ENCODE results near the gene TMCC3. TPM values are rescaled to one million over a fixed set of nuclear protein-coding genes. Genes with fewer than 3 reads are reported as not detected.

TMCC3 gene
- total RNA-seq, 1 experiment from 2014 or later, result 0.82 TPM

GRCh38 chr12:94667031-94667540, 16.7 kb upstream of the TMCC3 start:
- H4K20me1 ChIP-seq (ENCODE audit: insufficient read depth, low read depth, low read length), result no peaks in the 10 kb centered on the region
- no peak overlapping the region for H3K4me2 ChIP-seq (ENCODE audit: low read depth, low read length, poor library complexity, severe bottlenecking)

GRCh38 chr12:94666158-94666557, 15.8 kb upstream of the TMCC3 start:
- H3K79me2 ChIP-seq (ENCODE audit: low read length), result no peaks in the 10 kb centered on the region
- no peak for DNase-seq
- no peaks in the 10 kb centered on the region for H3K27me3 ChIP-seq (ENCODE audit: low read length)
- H3K4me3 ChIP-seq (ENCODE audit: low read length), result no peak overlapping the region
- H3K4me1 ChIP-seq (ENCODE audit: low read length), result peaks cover 5% of the 10 kb centered on the region; the same call in 1 of the 2 replicates
- H3K27ac ChIP-seq (ENCODE audit: low read length), result no peak overlapping the region
- no peaks in the 10 kb centered on the region for H3K9me2 ChIP-seq (replicated peaks; ENCODE audit: insufficient read depth, low read length)
- no peak overlapping the region for H2AFZ ChIP-seq (ENCODE audit: low read length)
- no peaks in the 10 kb centered on the region for H4K20me1 ChIP-seq (ENCODE audit: insufficient read depth, low read depth, low read length)
- no peak overlapping the region for H3K4me2 ChIP-seq (ENCODE audit: low read depth, low read length, poor library complexity, severe bottlenecking)
- H3K36me3 ChIP-seq (ENCODE audit: insufficient read depth, low read length), result no peaks in the 10 kb centered on the region
- no peaks in the 10 kb centered on the region for H3K9me3 ChIP-seq (ENCODE audit: low read length)
- H3K9ac ChIP-seq (ENCODE audit: low read length), result no peak overlapping the region

More at GRCh38 chr12:94667031-94667540, 16.7 kb upstream of the TMCC3 start:
- H3K9ac ChIP-seq (ENCODE audit: low read length), result no peak overlapping the region
- no peaks in the 10 kb centered on the region for H3K27me3 ChIP-seq (ENCODE audit: low read length)
- no peak overlapping the region for H2AFZ ChIP-seq (ENCODE audit: low read length)
- H3K9me3 ChIP-seq (ENCODE audit: low read length), result no peaks in the 10 kb centered on the region
- no peaks in the 10 kb centered on the region for H3K79me2 ChIP-seq (ENCODE audit: low read length)
- DNase-seq, result no peak
- no peaks in the 10 kb centered on the region for H3K36me3 ChIP-seq (ENCODE audit: insufficient read depth, low read length)
- H3K27ac ChIP-seq (ENCODE audit: low read length), result no peak overlapping the region
- no peak overlapping the region for H3K4me3 ChIP-seq (ENCODE audit: low read length)
- H3K9me2 ChIP-seq (replicated peaks; ENCODE audit: insufficient read depth, low read length), result no peaks in the 10 kb centered on the region
- H3K4me1 ChIP-seq (ENCODE audit: low read length), result peaks cover 5% of the 10 kb centered on the region; the same call in 1 of the 2 replicates

- no peak for DNase-seq
- Histone ChIP-seq H3K36me3 (ENCODE audit: insufficient read depth, low read length) (no peaks in the 10 kb centered on the region), H3K4me3 (ENCODE audit: low read length) (no peak overlapping the region), H3K9me3 (ENCODE audit: low read length) (no peaks in the 10 kb centered on the region), H3K9me2 (replicated peaks; ENCODE audit: insufficient read depth, low read length) (no peaks in the 10 kb centered on the region), H3K27me3 (ENCODE audit: low read length) (no peaks in the 10 kb centered on the region), H3K27ac (ENCODE audit: low read length) (no peak overlapping the region), H4K20me1 (ENCODE audit: insufficient read depth, low read depth, low read length) (no peaks in the 10 kb centered on the region), H3K79me2 (ENCODE audit: low read length) (no peaks in the 10 kb centered on the region), H3K9ac (ENCODE audit: low read length) (no peak overlapping the region), H3K4me1 (ENCODE audit: low read length) (peaks cover 5% of the 10 kb centered on the region; the same call in 1 of the 2 replicates), H2AFZ (ENCODE audit: low read length) (no peak overlapping the region), H3K4me2 (ENCODE audit: low read depth, low read length, poor library complexity, severe bottlenecking) (no peak overlapping the region)
Observed at GRCh38 chr12:94663702-94664101, 13.3 kb upstream of the TMCC3 start.

- Histone ChIP-seq H2AFZ (ENCODE audit: low read length) (no peak overlapping the region), H3K4me1 (ENCODE audit: low read length) (peaks cover 5% of the 10 kb centered on the region; the same call in 1 of the 2 replicates), H3K79me2 (ENCODE audit: low read length) (no peaks in the 10 kb centered on the region), H4K20me1 (ENCODE audit: insufficient read depth, low read depth, low read length) (no peaks in the 10 kb centered on the region), H3K9ac (ENCODE audit: low read length) (no peak overlapping the region), H3K27ac (ENCODE audit: low read length) (no peak overlapping the region), H3K36me3 (ENCODE audit: insufficient read depth, low read length) (no peaks in the 10 kb centered on the region), H3K9me3 (ENCODE audit: low read length) (no peaks in the 10 kb centered on the region), H3K9me2 (replicated peaks; ENCODE audit: insufficient read depth, low read length) (no peaks in the 10 kb centered on the region), H3K27me3 (ENCODE audit: low read length) (no peaks in the 10 kb centered on the region), H3K4me2 (ENCODE audit: low read depth, low read length, poor library complexity, severe bottlenecking) (no peak overlapping the region), H3K4me3 (ENCODE audit: low read length) (no peak overlapping the region)
- no peak for DNase-seq
Observed at GRCh38 chr12:94663071-94663470, 12.7 kb upstream of the TMCC3 start.

- Histone ChIP-seq H3K9me3 (ENCODE audit: low read length) (no peaks in the 10 kb centered on the region), H3K36me3 (ENCODE audit: insufficient read depth, low read length) (no peaks in the 10 kb centered on the region), H3K9ac (ENCODE audit: low read length) (no peak overlapping the region), H3K27ac (ENCODE audit: low read length) (no peak overlapping the region), H3K4me2 (ENCODE audit: low read depth, low read length, poor library complexity, severe bottlenecking) (no peak overlapping the region), H3K4me3 (ENCODE audit: low read length) (no peak overlapping the region), H3K79me2 (ENCODE audit: low read length) (no peaks in the 10 kb centered on the region), H4K20me1 (ENCODE audit: insufficient read depth, low read depth, low read length) (no peaks in the 10 kb centered on the region), H3K27me3 (ENCODE audit: low read length) (no peaks in the 10 kb centered on the region), H3K4me1 (ENCODE audit: low read length) (peaks cover 5% of the 10 kb centered on the region; the same call in 1 of the 2 replicates), H2AFZ (ENCODE audit: low read length) (no peak overlapping the region), H3K9me2 (replicated peaks; ENCODE audit: insufficient read depth, low read length) (no peaks in the 10 kb centered on the region)
- DNase-seq, result no peak
Observed at GRCh38 chr12:94660436-94660835, 10.1 kb upstream of the TMCC3 start.

GRCh38 chr12:94659346-94659930, 9.1 kb upstream of the TMCC3 start:
- H3K4me2 ChIP-seq (ENCODE audit: low read depth, low read length, poor library complexity, severe bottlenecking), result no peak overlapping the region
- H3K36me3 ChIP-seq (ENCODE audit: insufficient read depth, low read length), result no peaks in the 10 kb centered on the region
- H2AFZ ChIP-seq (ENCODE audit: low read length), result no peak overlapping the region
- DNase-seq, result no peak
- no peak overlapping the region for H3K4me3 ChIP-seq (ENCODE audit: low read length)
- H3K9me2 ChIP-seq (replicated peaks; ENCODE audit: insufficient read depth, low read length), result no peaks in the 10 kb centered on the region
- H3K4me1 ChIP-seq (ENCODE audit: low read length), result peaks cover 5% of the 10 kb centered on the region; the same call in 1 of the 2 replicates
- H3K27me3 ChIP-seq (ENCODE audit: low read length), result no peaks in the 10 kb centered on the region
- H3K27ac ChIP-seq (ENCODE audit: low read length), result no peak overlapping the region
- no peaks in the 10 kb centered on the region for H3K9me3 ChIP-seq (ENCODE audit: low read length)
- no peaks in the 10 kb centered on the region for H4K20me1 ChIP-seq (ENCODE audit: insufficient read depth, low read depth, low read length)
- no peak overlapping the region for H3K9ac ChIP-seq (ENCODE audit: low read length)
- H3K79me2 ChIP-seq (ENCODE audit: low read length), result no peaks in the 10 kb centered on the region

- Histone ChIP-seq H3K79me2 (ENCODE audit: low read length) (no peaks in the 10 kb centered on the region), H3K9me2 (replicated peaks; ENCODE audit: insufficient read depth, low read length) (no peaks in the 10 kb centered on the region), H3K4me1 (ENCODE audit: low read length) (peaks cover 5% of the 10 kb centered on the region; the same call in 1 of the 2 replicates), H3K4me2 (ENCODE audit: low read depth, low read length, poor library complexity, severe bottlenecking) (no peak overlapping the region), H3K36me3 (ENCODE audit: insufficient read depth, low read length) (no peaks in the 10 kb centered on the region), H4K20me1 (ENCODE audit: insufficient read depth, low read depth, low read length) (no peaks in the 10 kb centered on the region), H3K9me3 (ENCODE audit: low read length) (no peaks in the 10 kb centered on the region), H2AFZ (ENCODE audit: low read length) (no peak overlapping the region), H3K9ac (ENCODE audit: low read length) (no peak overlapping the region), H3K4me3 (ENCODE audit: low read length) (no peak overlapping the region), H3K27ac (ENCODE audit: low read length) (no peak overlapping the region), H3K27me3 (ENCODE audit: low read length) (no peaks in the 10 kb centered on the region)
- no peak for DNase-seq
Observed at GRCh38 chr12:94658931-94659330, 8.6 kb upstream of the TMCC3 start.

- Histone ChIP-seq H3K9me3 (ENCODE audit: low read length) (no peaks in the 10 kb centered on the region), H3K36me3 (ENCODE audit: insufficient read depth, low read length) (no peaks in the 10 kb centered on the region), H3K4me3 (ENCODE audit: low read length) (no peak overlapping the region), H3K27ac (ENCODE audit: low read length) (no peak overlapping the region), H3K9me2 (replicated peaks; ENCODE audit: insufficient read depth, low read length) (no peaks in the 10 kb centered on the region), H3K4me2 (ENCODE audit: low read depth, low read length, poor library complexity, severe bottlenecking) (no peak overlapping the region), H4K20me1 (ENCODE audit: insufficient read depth, low read depth, low read length) (no peaks in the 10 kb centered on the region), H3K27me3 (ENCODE audit: low read length) (no peaks in the 10 kb centered on the region), H3K9ac (ENCODE audit: low read length) (no peak overlapping the region), H3K4me1 (ENCODE audit: low read length) (no peaks in the 10 kb centered on the region), H3K79me2 (ENCODE audit: low read length) (no peaks in the 10 kb centered on the region), H2AFZ (ENCODE audit: low read length) (no peak overlapping the region)
- no peak for DNase-seq
Observed at GRCh38 chr12:94656556-94656955, 6.2 kb upstream of the TMCC3 start.
